T-cell (primary cell): ENCODE data around the gene EIF2S3. TPM values are rescaled to one million over a fixed set of nuclear protein-coding genes. Genes with fewer than 3 reads are reported as not detected.
A peak's percentile ranks its signal among the peaks of the same experiment; 100 is the strongest.
"Not testable (repeated sequence)": the region's sequence is repeated elsewhere in the genome, so short reads cannot be mapped to it uniquely, and the experiment has no call there.

Experiments used
- ATAC-seq, 4 experiments: fragments of 200-7000 bp in 3 of 4; fragments of 150-1000 bp in 1 of 4; cut with Tn5 transposase; replicated peaks in 1 of 4; 1 replicate in 3 of 4; 2 replicates in 1 of 4; pipeline ENCODE4 v1.10.0; 2021; ENCODE audit warnings: moderate library complexity in 3 of 4, mild to moderate bottlenecking in 2 of 4, moderate number of reproducible peaks in 1 of 4
- CTCF ChIA-PET, 2 donors: fragments of 300-600 bp; sonication (Branson Sonifier 250); formaldehyde crosslinking; loops; one replicate each; lab custom pipeline; 2022; ENCODE audit warnings: antibody characterized with exemption in 2 of 2; lab: Charles Lee
- POLR2A ChIA-PET, 2 donors: fragments of 300-600 bp; sonication (Branson Sonifier 250); formaldehyde crosslinking; loops; one replicate each; lab custom pipeline; 2022; ENCODE audit warnings: antibody characterized with exemption in 2 of 2; lab: Charles Lee
- DNase-seq, 35 experiments: peaks; one replicate each; pipeline versions ENCODE4 v3.0.0 to v3.0.0-alpha.2; 2013 to 2023
- H3K27ac ChIP-seq: one replicate; pipeline ENCODE4 v1.5.1; 2013; ENCODE audit warnings: low read length
- H3K27me3 ChIP-seq, 2 experiments: replicated peaks in 1 of 2; 1 replicate in 1 of 2; 2 replicates in 1 of 2; pipeline versions ENCODE4 v1.6.1 to v1.7.0; 2013; ENCODE audit warnings: low read length in 1 of 2, mixed read lengths in 1 of 2; ENCODE audit not compliant: control insufficient read depth in 2 of 2, insufficient read depth in 2 of 2; ENCODE audit errors: extremely low read depth in 1 of 2
- H3K36me3 ChIP-seq, 2 donors: 1 replicate in 1 of 2; 2 replicates in 1 of 2; pipeline versions ENCODE4 v1.6.1 to v1.7.0; 2013; ENCODE audit warnings: low read length in 1 of 2; ENCODE audit not compliant: control insufficient read depth in 2 of 2, insufficient read depth in 1 of 2; ENCODE audit errors: extremely low read depth in 1 of 2
- H3K4me1 ChIP-seq, 2 experiments: 1 replicate in 1 of 2; 2 replicates in 1 of 2; pipeline versions ENCODE4 v1.6.1 to v1.7.0; 2013; ENCODE audit warnings: low read length in 2 of 2, mixed read lengths in 1 of 2; ENCODE audit not compliant: insufficient read depth in 2 of 2, control insufficient read depth in 1 of 2; ENCODE audit errors: extremely low read depth in 1 of 2
- H3K4me3 ChIP-seq, 2 donors: 1 replicate in 1 of 2; 2 replicates in 1 of 2; pipeline versions ENCODE4 v1.5.1 to v1.7.0; 2013; ENCODE audit warnings: mild to moderate bottlenecking in 2 of 2, low read length in 1 of 2, moderate library complexity in 1 of 2; ENCODE audit not compliant: control insufficient read depth in 1 of 2; ENCODE audit errors: extremely low read depth in 1 of 2
- H3K9me3 ChIP-seq: 2 replicates; pipeline ENCODE4 v1.7.0; 2013
- H3K27ac Mint-ChIP-seq, 2 donors: one replicate each; pipeline ENCODE4 v1.8.0; 2020 to 2021; ENCODE audit warnings: mild to moderate bottlenecking in 2 of 2, mixed read lengths in 2 of 2
- H3K27me3 Mint-ChIP-seq, 2 donors: one replicate each; pipeline ENCODE4 v1.8.0; 2021 to 2022; ENCODE audit warnings: mixed read lengths in 2 of 2
- H3K36me3 Mint-ChIP-seq: one replicate; pipeline ENCODE4 v1.8.0; 2021; ENCODE audit warnings: mixed read lengths
- H3K4me1 Mint-ChIP-seq, 3 donors: one replicate each; pipeline ENCODE4 v1.8.0; 2020 to 2022; ENCODE audit warnings: mixed read lengths in 3 of 3, mild to moderate bottlenecking in 1 of 3
- H3K4me3 Mint-ChIP-seq, 3 donors: one replicate each; pipeline ENCODE4 v1.8.0; 2020 to 2022; ENCODE audit warnings: mild to moderate bottlenecking in 3 of 3, mixed read lengths in 3 of 3, moderate library complexity in 3 of 3
- H3K9me3 Mint-ChIP-seq, 3 donors: one replicate each; pipeline ENCODE4 v1.8.0; 2020 to 2022; ENCODE audit warnings: mixed read lengths in 3 of 3
- WGBS: methylation state at CpG from one replicate; pipeline ENCODE4 v1.1.5; 2013; ENCODE audit warnings: missing lambda C conversion rate; ENCODE audit not compliant: insufficient coverage; 5-methylcytosine and 5-hydroxymethylcytosine counted together
- total RNA-seq, 35 experiments: library from RNA in 6 of 35; stranded (reverse) in 6 of 35; fragments of 120-200 nt in 1 of 35; gene quantifications; one replicate each; pipeline versions ENCODE4 v1.2.1 to v1.2.4 and lab custom pipeline; 2013 to 2026

EIF2S3 gene
- total RNA-seq, 5 donors from 2014 or later (not counting 1 experiment from before 2014, with no cell fraction given) = 180 to 309 (median 196) TPM

DNA sequence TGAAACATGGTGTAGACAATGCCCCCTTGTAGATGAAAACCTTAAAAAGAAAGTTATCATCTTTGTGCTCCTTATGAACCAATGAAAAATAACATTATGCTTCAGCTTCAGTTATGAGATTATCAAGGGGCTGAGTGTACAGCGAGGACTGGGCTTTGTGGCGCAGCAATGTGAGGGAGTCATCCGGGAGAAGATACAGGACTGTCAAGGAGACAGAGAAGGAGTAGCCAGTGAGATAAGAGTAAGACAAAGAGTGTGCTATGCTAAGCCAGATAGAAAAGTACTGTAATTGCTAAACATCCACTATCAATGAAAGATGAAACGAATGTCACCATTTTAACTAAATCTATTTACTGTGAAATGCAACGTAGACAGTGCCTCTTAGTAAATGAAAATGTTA is 24.2 kb upstream of the EIF2S3 start:
- DNase-seq = no peak
- ATAC-seq = no peak
- H3K27me3 ChIP-seq = no peaks in the 10 kb centered on the region
- H3K27ac ChIP-seq = no peak overlapping the region
- peaks cover 0 to 15% of the 10 kb centered on the region in 2 donors for H3K27me3 Mint-ChIP-seq
- H3K36me3 ChIP-seq = no peaks in the 10 kb centered on the region
- ChIA-PET POLR2A (no interaction called here), CTCF (no interaction called here)
- H3K9me3 Mint-ChIP-seq = no peaks in the 10 kb centered on the region
- peaks cover 0 to 6% (median 0%) of the 10 kb centered on the region in 3 donors for H3K4me1 Mint-ChIP-seq
- no peak overlapping the region for H3K27ac Mint-ChIP-seq
- no peaks in the 10 kb centered on the region for H3K4me1 ChIP-seq
- H3K4me3 ChIP-seq = no peak overlapping the region
- no CpG with 5 or more reads among the region's 5 CpGs for WGBS
- no peaks in the 10 kb centered on the region for H3K36me3 Mint-ChIP-seq
- no peaks in the 10 kb centered on the region for H3K9me3 ChIP-seq
- no peak overlapping the region for H3K4me3 Mint-ChIP-seq

DNA sequence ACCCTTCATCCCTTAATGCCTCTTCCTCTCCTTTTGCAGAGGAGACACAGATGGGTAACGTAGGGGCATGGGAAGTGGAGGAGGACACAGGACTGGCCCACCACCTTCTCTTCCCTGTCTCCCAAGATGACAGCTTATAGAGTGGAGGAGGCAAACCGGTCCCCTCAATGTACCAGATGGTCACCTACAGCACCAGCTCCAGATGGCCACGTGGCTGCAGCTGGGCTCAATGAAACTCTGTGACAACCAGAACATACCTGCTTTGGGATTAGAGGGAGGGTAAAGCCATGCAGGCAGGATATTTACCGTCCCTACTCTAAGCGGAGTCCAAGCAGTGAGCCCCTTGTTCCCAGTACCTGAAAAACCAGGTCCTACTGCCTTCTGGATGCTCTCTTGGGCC is 20.3 kb upstream of the EIF2S3 start:
- Mint-ChIP-seq H3K4me3 (no peak overlapping the region), H3K9me3 (no peaks in the 10 kb centered on the region), H3K4me1 (no peaks in the 10 kb centered on the region), H3K27ac (no peak overlapping the region), H3K36me3 (no peaks in the 10 kb centered on the region), H3K27me3 (peaks cover 0 to 18% of the 10 kb centered on the region in 2 donors)
- POLR2A ChIA-PET = no interaction called here
- CTCF ChIA-PET = no interaction called here
- no peak for ATAC-seq
- DNase-seq = no peak
- H3K27ac ChIP-seq = no peak overlapping the region
- no peak overlapping the region for H3K4me3 ChIP-seq
- H3K4me1 ChIP-seq = no peaks in the 10 kb centered on the region
- no peaks in the 10 kb centered on the region for H3K27me3 ChIP-seq
- no peaks in the 10 kb centered on the region for H3K9me3 ChIP-seq
- no peaks in the 10 kb centered on the region for H3K36me3 ChIP-seq
- WGBS = no CpG with 5 or more reads among the region's 5 CpGs

DNA sequence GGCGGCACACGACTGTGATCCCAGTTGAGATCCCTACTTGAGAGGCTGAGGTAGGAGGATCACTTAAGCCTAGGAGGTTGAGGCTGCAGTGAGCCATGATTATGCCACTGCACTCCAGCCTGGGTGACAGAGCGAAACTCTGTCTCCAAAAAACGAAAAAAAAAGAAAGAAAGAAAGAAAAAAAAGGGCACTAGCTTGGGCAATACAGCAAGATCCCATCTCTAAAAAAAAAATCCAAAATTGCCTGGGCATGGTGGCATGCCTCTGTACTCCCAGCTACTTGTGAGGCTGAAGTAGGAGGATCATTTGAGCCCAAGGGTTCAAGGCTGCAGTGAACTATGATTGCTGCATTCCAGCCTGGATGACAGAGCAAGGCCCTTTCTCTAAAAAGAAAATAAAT is 17.0 kb upstream of the EIF2S3 start:
- Histone ChIP-seq H3K27ac (no peak overlapping the region), H3K36me3 (no peaks in the 10 kb centered on the region), H3K27me3 (no peaks in the 10 kb centered on the region), H3K4me3 (no peak overlapping the region), H3K4me1 (no peaks in the 10 kb centered on the region), H3K9me3 (no peaks in the 10 kb centered on the region)
- no peaks in the 10 kb centered on the region for H3K4me1 Mint-ChIP-seq
- DNase-seq (no peak), ATAC-seq (no peak)
- 100% methylated on average over 2 of the region's 4 CpGs for WGBS
- ChIA-PET POLR2A (interaction anchor here in 1 of 2 donors (0.7 kb wide), 1 partner anchor 192 kb away, joined by 3 read pairs; no protein-coding TSS in a partner anchor), CTCF (no interaction called here)
- no peaks in the 10 kb centered on the region for H3K9me3 Mint-ChIP-seq
- H3K27me3 Mint-ChIP-seq = peaks cover 0 to 7% of the 10 kb centered on the region in 2 donors
- H3K27ac Mint-ChIP-seq = no peak overlapping the region
- H3K4me3 Mint-ChIP-seq = no peak overlapping the region
- no peaks in the 10 kb centered on the region for H3K36me3 Mint-ChIP-seq

DNA sequence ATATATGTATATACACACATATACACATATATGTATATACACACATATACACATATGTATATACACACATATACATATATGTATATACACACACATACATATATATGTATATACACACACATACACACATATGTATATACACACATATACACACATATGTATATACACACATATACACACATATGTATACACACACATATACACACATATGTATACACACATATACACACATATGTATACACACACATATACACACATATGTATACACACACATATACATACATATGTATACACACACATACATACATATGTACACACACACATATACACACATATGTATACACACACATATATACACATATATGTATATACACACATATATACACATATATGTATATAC is 8.7 kb upstream of the EIF2S3 start:
- not testable (repeated sequence) for H3K9me3 ChIP-seq

DNA sequence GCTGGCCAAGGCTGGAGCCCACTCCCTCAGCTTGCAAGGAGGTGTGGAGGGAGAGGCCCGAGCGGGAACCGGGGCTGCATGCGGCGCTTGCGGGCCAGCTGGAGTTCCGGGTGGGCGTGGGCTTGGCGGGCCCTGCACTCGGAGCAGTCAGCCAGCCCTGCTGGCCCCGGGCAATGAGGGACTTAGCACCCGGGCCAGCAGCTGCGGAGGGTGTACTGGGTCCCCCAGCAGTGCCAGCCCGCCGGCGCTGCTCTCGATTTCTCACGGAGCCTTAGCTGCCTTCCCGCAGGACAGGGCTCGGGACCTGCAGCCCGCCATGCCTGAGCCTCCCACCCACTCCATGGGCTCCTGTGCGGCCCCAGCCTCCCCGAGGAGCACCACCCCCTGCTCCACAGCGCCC is 5.1 kb upstream of the EIF2S3 start:
- H3K27ac Mint-ChIP-seq, H3K9me3 ChIP-seq, H3K4me1 Mint-ChIP-seq, H3K9me3 Mint-ChIP-seq, ATAC-seq, H3K36me3 Mint-ChIP-seq, H3K4me3 ChIP-seq, H3K27me3 ChIP-seq, H3K4me1 ChIP-seq, POLR2A ChIA-PET, H3K27ac ChIP-seq, H3K36me3 ChIP-seq, DNase-seq, H3K27me3 Mint-ChIP-seq, H3K4me3 Mint-ChIP-seq, CTCF ChIA-PET: not testable (repeated sequence)
- 94% methylated on average over 11 of the region's 24 CpGs for WGBS

More for the DNA sequence above, 8.7 kb upstream of the EIF2S3 start:
- H3K9me3 Mint-ChIP-seq, H3K4me3 Mint-ChIP-seq, H3K27me3 Mint-ChIP-seq, DNase-seq, H3K27ac Mint-ChIP-seq, H3K27ac ChIP-seq, ATAC-seq, H3K36me3 ChIP-seq, H3K4me1 Mint-ChIP-seq, H3K27me3 ChIP-seq, CTCF ChIA-PET, H3K4me3 ChIP-seq, H3K36me3 Mint-ChIP-seq, H3K4me1 ChIP-seq, POLR2A ChIA-PET: not testable (repeated sequence)

DNA sequence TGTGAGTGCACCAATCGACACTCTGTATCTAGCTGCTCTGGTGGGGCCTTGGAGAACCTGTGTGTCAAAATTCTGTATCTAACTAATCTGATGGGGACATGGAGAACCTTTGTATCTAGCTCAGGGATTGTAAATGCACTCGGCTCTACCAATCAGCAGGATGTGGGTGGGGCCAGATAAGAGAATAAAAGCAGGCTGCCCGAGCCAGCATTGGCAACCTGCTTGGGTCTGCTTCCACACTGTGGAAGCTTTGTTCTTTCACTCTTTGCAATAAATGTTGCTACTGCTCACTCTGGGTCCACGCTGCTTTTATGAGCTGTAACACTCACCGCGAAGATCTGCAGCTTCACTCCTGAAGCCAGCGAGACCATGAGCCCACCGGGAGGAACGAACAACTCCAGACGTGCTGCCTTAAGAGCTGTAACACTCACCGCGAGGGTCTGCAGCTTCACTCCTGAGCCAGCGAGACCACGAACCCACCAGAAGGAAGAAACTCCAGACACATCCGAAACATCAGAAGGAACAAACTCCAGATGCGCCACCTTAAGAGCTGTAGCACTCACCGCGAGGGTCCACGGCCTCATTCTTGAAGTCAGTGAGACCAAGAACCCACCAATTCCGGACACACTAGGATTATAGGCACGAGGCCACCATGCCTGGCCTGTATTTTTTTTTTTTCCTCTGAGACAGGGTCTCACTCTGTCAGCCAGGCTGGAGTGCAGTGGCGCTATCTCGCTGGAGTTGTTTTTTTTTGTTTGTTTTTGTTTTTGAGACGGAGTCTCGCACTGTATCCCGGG is 4.0 kb upstream of the EIF2S3 start:
- H3K9me3 Mint-ChIP-seq, H3K36me3 Mint-ChIP-seq, H3K27ac ChIP-seq, H3K27me3 Mint-ChIP-seq, ATAC-seq, H3K9me3 ChIP-seq, H3K27me3 ChIP-seq, H3K36me3 ChIP-seq, H3K4me1 ChIP-seq, H3K4me1 Mint-ChIP-seq, POLR2A ChIA-PET, H3K4me3 ChIP-seq: not testable (repeated sequence)
- Mint-ChIP-seq H3K4me3 (peak overlapping the region in 2 of 3 donors; percentile 10 to 28), H3K27ac (peak overlapping the region in 1 of 2 donors; percentile 11)
- CTCF ChIA-PET = interaction anchor here in 1 of 2 donors (0.6 kb wide), 2 partner anchors 136 to 1821 kb away, joined by 3 to 9 read pairs; no protein-coding TSS in a partner anchor
- 100% methylated on average over 6 of the region's 26 CpGs for WGBS
- peak in 1 of 35 experiments; percentile 24 for DNase-seq
